ENCODE results near the gene CUBN. TPM values are rescaled to one million over a fixed set of nuclear protein-coding genes. Genes with fewer than 3 reads are reported as not detected.

The CUBN gene
- total RNA-seq, 1 experiment from 2014 or later = 1.3 TPM

DNA sequence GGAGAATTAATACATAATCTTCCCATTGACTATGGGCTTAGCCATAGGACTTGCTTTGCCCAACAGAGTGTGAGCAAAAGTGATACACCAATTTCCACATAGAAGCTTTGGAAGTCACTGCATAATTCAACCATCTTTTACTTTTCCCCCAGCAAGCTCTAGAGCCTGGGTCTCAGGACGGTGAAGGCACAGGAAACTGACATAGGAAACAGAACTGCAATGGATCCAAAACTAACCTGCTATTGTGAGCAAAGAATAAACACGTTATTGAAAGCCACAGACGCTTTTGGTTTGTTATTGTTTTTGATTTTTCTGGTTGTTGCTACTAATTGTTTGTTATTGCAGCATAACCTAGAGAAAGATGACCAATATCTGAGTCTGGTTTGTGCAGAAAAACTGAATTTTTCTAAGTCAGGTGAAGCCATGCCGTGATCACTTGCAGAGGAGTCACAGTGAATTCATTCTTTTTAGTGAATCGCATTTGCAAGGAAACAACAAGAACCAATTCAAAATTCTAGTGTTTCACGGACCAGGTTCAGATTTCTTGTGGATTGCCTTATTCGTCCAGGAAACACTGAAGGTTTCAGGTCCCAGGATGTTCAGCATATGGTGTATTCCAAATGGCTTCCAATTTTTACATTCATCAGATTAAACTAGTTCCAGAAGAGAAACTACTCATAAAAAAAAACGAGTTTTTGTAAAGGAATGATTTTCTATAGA, 52.8 kb downstream of the CUBN start:
- in situ Hi-C loops (cut with HindIII; ENCODE audit: low pct_unique_long_range_greater_than_20kb, low sequenced_read_pairs) (no loop called here), intact Hi-C loops (cut with micrococcal nuclease; ENCODE audit: unreplicated experiment) (no loop called here)
- no peak for TF ChIP-seq SIN3A (IDR thresholded peaks at IDR 0.05; ENCODE audit: borderline replicate concordance, insufficient read depth, low read depth, low read length)
- no peak for TF ChIP-seq REST (IDR thresholded peaks at IDR 0.05; ENCODE audit: insufficient read depth in 1 of 2, low read depth in 2 of 2, low read length in 1 of 2)
- no peak for TF ChIP-seq POLR2AphosphoS5 (IDR thresholded peaks at IDR 0.05; ENCODE audit: low read depth, low read length)
- TF ChIP-seq, protein P1, sequence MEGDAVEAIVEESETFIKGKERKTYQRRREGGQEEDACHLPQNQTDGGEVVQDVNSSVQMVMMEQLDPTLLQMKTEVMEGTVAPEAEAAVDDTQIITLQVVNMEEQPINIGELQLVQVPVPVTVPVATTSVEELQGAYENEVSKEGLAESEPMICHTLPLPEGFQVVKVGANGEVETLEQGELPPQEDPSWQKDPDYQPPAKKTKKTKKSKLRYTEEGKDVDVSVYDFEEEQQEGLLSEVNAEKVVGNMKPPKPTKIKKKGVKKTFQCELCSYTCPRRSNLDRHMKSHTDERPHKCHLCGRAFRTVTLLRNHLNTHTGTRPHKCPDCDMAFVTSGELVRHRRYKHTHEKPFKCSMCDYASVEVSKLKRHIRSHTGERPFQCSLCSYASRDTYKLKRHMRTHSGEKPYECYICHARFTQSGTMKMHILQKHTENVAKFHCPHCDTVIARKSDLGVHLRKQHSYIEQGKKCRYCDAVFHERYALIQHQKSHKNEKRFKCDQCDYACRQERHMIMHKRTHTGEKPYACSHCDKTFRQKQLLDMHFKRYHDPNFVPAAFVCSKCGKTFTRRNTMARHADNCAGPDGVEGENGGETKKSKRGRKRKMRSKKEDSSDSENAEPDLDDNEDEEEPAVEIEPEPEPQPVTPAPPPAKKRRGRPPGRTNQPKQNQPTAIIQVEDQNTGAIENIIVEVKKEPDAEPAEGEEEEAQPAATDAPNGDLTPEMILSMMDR (IDR thresholded peaks at IDR 0.05) = no peak
- no peak for TF ChIP-seq TCF7L2 (IDR thresholded peaks at IDR 0.05; ENCODE audit: low read depth, low read length)
- H3K27ac ChIP-seq (ENCODE audit: low read length) = peak overlapping the region; percentile 72; the same call in 1 of the 2 replicates
- no peak for ATAC-seq
- peaks cover 5% of the 10 kb centered on the region; the same call in 1 of the 2 replicates for H3K9me3 ChIP-seq (ENCODE audit: control insufficient read depth, insufficient read depth, low read depth, low read length)
- BruUV-seq (replicated peaks) = no TSS peak
- no peak overlapping the region for H3K4me3 ChIP-seq (ENCODE audit: low read depth in 2 of 2, low read length in 2 of 2)
- peaks cover 4% of the 10 kb centered on the region; the same call in 1 of the 2 replicates for H3K4me1 ChIP-seq (ENCODE audit: control insufficient read depth, insufficient read depth, low read length)
- no peaks in the 10 kb centered on the region for H3K36me3 ChIP-seq (ENCODE audit: control insufficient read depth, insufficient read depth, low read length)
- POLR2A ChIA-PET = no interaction called here
- CTCF ChIA-PET = no interaction called here
- H3K27me3 ChIP-seq (ENCODE audit: control insufficient read depth, insufficient read depth, low read length) = no peaks in the 10 kb centered on the region
- DNase-seq (ENCODE audit: low read depth, low spot score) = no peak

DNA sequence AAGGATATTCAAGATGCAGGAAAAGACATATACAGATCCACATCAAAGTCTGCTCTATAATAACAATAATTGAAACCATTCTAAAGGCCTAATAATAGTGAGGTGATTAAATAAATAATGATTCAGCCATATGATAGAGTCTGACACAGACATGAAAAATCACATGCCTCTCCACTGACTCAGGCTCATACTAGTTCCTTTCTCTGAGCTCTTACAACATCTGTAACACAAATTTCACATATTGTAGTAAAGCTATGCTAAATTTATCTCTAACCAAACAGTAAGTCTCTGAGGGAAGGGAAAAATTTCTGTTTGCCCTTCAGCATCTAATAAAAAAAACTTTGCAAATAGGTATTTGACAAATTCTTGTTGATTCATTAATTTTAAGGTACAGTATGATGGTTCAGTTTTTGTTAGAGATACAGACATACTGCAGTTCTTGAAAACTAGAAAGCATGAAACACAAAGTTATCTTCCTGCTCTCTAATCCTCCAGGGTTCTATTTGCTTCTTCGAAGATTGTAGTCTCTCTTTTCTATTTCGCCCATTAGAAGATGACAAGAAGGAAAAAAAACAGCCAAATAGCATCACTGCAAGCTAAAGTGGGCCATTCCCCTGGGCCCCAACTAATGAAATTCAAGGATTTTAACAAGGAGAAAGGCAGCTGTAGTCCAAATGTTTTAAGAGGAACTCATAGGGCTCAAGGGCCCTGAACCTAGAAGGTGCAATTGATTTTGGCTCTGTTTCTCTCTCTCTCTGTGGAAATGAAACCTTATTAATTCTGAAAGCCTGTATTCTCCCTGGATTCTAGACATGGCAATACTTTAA, 53.9 kb downstream of the CUBN start:
- Histone ChIP-seq H3K9me3 (ENCODE audit: control insufficient read depth, insufficient read depth, low read depth, low read length) (peaks cover 8% of the 10 kb centered on the region; the same call in 1 of the 2 replicates), H3K4me1 (ENCODE audit: control insufficient read depth, insufficient read depth, low read length) (peaks cover 4% of the 10 kb centered on the region; the same call in 1 of the 2 replicates), H3K27ac (ENCODE audit: low read length) (peak overlapping the region; percentile 72; the same call in 1 of the 2 replicates), H3K27me3 (ENCODE audit: control insufficient read depth, insufficient read depth, low read length) (no peaks in the 10 kb centered on the region), H3K4me3 (ENCODE audit: low read depth in 2 of 2, low read length in 2 of 2) (no peak overlapping the region), H3K36me3 (ENCODE audit: control insufficient read depth, insufficient read depth, low read length) (no peaks in the 10 kb centered on the region)
- ATAC-seq (peak; percentile 87), DNase-seq (ENCODE audit: low read depth, low spot score) (peak; percentile 87)
- intact Hi-C loops (cut with micrococcal nuclease; ENCODE audit: unreplicated experiment) = no loop called here
- in situ Hi-C loops (cut with HindIII; ENCODE audit: low pct_unique_long_range_greater_than_20kb, low sequenced_read_pairs) = no loop called here
- no TSS peak for BruUV-seq (replicated peaks)
- TF ChIP-seq REST (IDR thresholded peaks at IDR 0.05; ENCODE audit: insufficient read depth in 1 of 2, low read depth in 2 of 2, low read length in 1 of 2) = no peak
- TF ChIP-seq POLR2AphosphoS5 (IDR thresholded peaks at IDR 0.05; ENCODE audit: low read depth, low read length) = no peak
- TF ChIP-seq, protein P1 (IDR thresholded peaks at IDR 0.05) = no peak
- no peak for TF ChIP-seq TCF7L2 (IDR thresholded peaks at IDR 0.05; ENCODE audit: low read depth, low read length)
- no peak for TF ChIP-seq SIN3A (IDR thresholded peaks at IDR 0.05; ENCODE audit: borderline replicate concordance, insufficient read depth, low read depth, low read length)
- ChIA-PET CTCF (no interaction called here), POLR2A (interaction anchor here (0.5 kb wide), 1 partner anchor 166 kb away, joined by 4 read pairs; no protein-coding TSS in a partner anchor)

All from Panc1 (cell line).